Sigmoid colon (tissue), 3 donors: ENCODE measurements around the gene SYT5.

ENCODE experiments used
- POLR2A ChIP-seq, 2 donors: fragments of 450-650 bp; IDR thresholded peaks; one replicate each; pipeline ENCODE4 v1.6.1; 2016; ENCODE audit warnings: antibody characterized with exemption in 2 of 2, mild to moderate bottlenecking in 2 of 2, moderate library complexity in 2 of 2
- TF ChIP-seq, protein P1 (sequence below), 4 experiments: fragments of 450-650 bp in 3 of 4; fragments of 200-600 bp in 1 of 4; IDR thresholded peaks; one replicate each; pipeline ENCODE4 v1.5.1; 2016 to 2019; ENCODE audit warnings: antibody characterized with exemption in 4 of 4, mild to moderate bottlenecking in 3 of 4, moderate library complexity in 2 of 4

DNA sequence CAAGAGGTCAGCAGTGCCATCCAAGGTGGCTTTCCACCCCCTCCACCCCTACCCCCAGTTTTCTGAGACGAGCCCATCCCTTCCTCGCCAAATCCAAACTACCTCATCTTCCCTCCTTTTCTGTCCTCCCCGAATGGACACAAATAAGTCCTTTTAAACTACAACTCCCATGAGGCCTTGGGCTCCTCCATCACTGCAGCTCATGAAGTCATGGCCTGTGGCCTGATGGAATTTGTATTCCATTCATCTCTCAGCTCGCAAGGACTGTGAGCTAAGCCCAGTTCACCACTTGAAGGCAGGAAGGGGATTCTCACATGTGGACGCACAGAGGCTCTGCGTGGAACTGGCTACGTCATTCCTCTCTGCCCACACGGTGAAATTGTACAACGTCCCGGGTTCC lies 16.7 kb upstream of the SYT5 start:
- TF ChIP-seq POLR2A (IDR thresholded peaks at IDR 0.05): no peak
- TF ChIP-seq, protein P1, sequence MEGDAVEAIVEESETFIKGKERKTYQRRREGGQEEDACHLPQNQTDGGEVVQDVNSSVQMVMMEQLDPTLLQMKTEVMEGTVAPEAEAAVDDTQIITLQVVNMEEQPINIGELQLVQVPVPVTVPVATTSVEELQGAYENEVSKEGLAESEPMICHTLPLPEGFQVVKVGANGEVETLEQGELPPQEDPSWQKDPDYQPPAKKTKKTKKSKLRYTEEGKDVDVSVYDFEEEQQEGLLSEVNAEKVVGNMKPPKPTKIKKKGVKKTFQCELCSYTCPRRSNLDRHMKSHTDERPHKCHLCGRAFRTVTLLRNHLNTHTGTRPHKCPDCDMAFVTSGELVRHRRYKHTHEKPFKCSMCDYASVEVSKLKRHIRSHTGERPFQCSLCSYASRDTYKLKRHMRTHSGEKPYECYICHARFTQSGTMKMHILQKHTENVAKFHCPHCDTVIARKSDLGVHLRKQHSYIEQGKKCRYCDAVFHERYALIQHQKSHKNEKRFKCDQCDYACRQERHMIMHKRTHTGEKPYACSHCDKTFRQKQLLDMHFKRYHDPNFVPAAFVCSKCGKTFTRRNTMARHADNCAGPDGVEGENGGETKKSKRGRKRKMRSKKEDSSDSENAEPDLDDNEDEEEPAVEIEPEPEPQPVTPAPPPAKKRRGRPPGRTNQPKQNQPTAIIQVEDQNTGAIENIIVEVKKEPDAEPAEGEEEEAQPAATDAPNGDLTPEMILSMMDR (IDR thresholded peaks at IDR 0.05): no peak
